ENCODE measurements around the gene ZNF536. TPM values are rescaled to one million over a fixed set of nuclear protein-coding genes. Genes with fewer than 3 reads are reported as not detected.

Gene ZNF536
- total and polyA plus RNA-seq, 9 donors = 0.13 to 0.52 (median 0.28) TPM; not detected in 4

- DNase-seq = no peak
- Histone ChIP-seq H3K9me3 (no peaks in the 10 kb centered on the region), H3K27me3 (no peaks in the 10 kb centered on the region), H3K4me3 (no peak overlapping the region), H3K36me3 (no peaks in the 10 kb centered on the region), H3K27ac (no peak overlapping the region), H3K4me1 (ENCODE audit: insufficient read depth) (no peaks in the 10 kb centered on the region)
- 89 to 91% (median 89%) methylated on average over 6 of the region's 6 CpGs for WGBS, 3 donors
- intact Hi-C loops (cut with DNase I) = no loop called here
- no peak for TF ChIP-seq EP300 (IDR thresholded peaks at IDR 0.05)
- TF ChIP-seq, protein P1, sequence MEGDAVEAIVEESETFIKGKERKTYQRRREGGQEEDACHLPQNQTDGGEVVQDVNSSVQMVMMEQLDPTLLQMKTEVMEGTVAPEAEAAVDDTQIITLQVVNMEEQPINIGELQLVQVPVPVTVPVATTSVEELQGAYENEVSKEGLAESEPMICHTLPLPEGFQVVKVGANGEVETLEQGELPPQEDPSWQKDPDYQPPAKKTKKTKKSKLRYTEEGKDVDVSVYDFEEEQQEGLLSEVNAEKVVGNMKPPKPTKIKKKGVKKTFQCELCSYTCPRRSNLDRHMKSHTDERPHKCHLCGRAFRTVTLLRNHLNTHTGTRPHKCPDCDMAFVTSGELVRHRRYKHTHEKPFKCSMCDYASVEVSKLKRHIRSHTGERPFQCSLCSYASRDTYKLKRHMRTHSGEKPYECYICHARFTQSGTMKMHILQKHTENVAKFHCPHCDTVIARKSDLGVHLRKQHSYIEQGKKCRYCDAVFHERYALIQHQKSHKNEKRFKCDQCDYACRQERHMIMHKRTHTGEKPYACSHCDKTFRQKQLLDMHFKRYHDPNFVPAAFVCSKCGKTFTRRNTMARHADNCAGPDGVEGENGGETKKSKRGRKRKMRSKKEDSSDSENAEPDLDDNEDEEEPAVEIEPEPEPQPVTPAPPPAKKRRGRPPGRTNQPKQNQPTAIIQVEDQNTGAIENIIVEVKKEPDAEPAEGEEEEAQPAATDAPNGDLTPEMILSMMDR (IDR thresholded peaks at IDR 0.05) = no peak
- TF ChIP-seq POLR2A (IDR thresholded peaks at IDR 0.05) = no peak
Measured at GRCh38 chr19:30336290-30336689, 35.9 kb upstream of the ZNF536 start.

DNA sequence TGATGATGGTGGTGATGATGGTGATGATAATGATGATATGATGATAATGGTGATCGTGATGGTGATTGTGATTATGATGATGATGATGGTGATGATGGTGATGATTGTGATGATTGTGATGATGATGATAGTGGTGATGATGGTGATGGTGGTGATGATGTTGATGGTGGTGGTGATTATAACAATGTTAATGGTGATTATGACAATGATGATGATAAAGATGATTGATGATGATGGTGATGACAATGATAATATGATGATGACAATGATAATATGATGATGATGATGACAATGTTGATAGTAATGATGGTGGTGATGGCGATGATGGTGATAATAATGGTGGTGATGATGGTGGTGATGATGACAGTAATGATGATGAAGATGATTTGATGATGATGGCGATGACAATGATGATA lies 34.1 kb upstream of the ZNF536 start:
- Histone ChIP-seq H3K36me3 (no peaks in the 10 kb centered on the region), H3K9me3 (no peaks in the 10 kb centered on the region), H3K4me1 (ENCODE audit: insufficient read depth) (no peaks in the 10 kb centered on the region), H3K4me3 (no peak overlapping the region), H3K27me3 (no peaks in the 10 kb centered on the region), H3K27ac (no peak overlapping the region)
- intact Hi-C loops (cut with DNase I) = no loop called here
- 91 to 96% (median 94%) methylated on average over 3 of the region's 3 CpGs for WGBS, 3 donors
- DNase-seq = no peak
- TF ChIP-seq, protein P1 (IDR thresholded peaks at IDR 0.05) = no peak
- TF ChIP-seq EP300 (IDR thresholded peaks at IDR 0.05) = no peak
- TF ChIP-seq POLR2A (IDR thresholded peaks at IDR 0.05) = no peak

- H3K36me3 ChIP-seq = no peaks in the 10 kb centered on the region
- 88 to 92% (median 89%) methylated on average over 12 of the region's 12 CpGs for WGBS, 3 donors
- no peak overlapping the region for H3K4me3 ChIP-seq
- no peaks in the 10 kb centered on the region for H3K9me3 ChIP-seq
- H3K4me1 ChIP-seq (ENCODE audit: insufficient read depth) = no peaks in the 10 kb centered on the region
- no peak for DNase-seq
- TF ChIP-seq, protein P1 (IDR thresholded peaks at IDR 0.05) = no peak
- TF ChIP-seq EP300 (IDR thresholded peaks at IDR 0.05) (no peak), POLR2A (IDR thresholded peaks at IDR 0.05) (no peak)
- intact Hi-C loops (cut with DNase I) = no loop called here
- no peak overlapping the region for H3K27ac ChIP-seq
- H3K27me3 ChIP-seq = no peaks in the 10 kb centered on the region
Measured at GRCh38 chr19:30338878-30339623, 33.1 kb upstream of the ZNF536 start.

GRCh38 chr19:30339624-30340525 lies 32.3 kb upstream of the ZNF536 start:
- Histone ChIP-seq H3K36me3 (no peaks in the 10 kb centered on the region), H3K27ac (no peak overlapping the region), H3K4me3 (no peak overlapping the region), H3K9me3 (no peaks in the 10 kb centered on the region), H3K27me3 (no peaks in the 10 kb centered on the region), H3K4me1 (ENCODE audit: insufficient read depth) (no peaks in the 10 kb centered on the region)
- DNase-seq = no peak
- intact Hi-C loops (cut with DNase I) = no loop called here
- WGBS, 3 donors = 78 to 79% (median 79%) methylated on average over 12 to 14 of the region's 14 CpGs
- TF ChIP-seq EP300 (IDR thresholded peaks at IDR 0.05) (no peak), POLR2A (IDR thresholded peaks at IDR 0.05) (no peak)
- TF ChIP-seq, protein P1 (IDR thresholded peaks at IDR 0.05) = no peak

All from ovary (tissue), 9 donors.